GM12891 (cell line): ENCODE data around the gene FOXO3.

ENCODE experiments used
- DNase-seq: peaks from one replicate; pipeline ENCODE4 v3.0.0; 2011; ENCODE audit warnings: low spot score; ENCODE audit not compliant: insufficient read length
- FAIRE-seq: peaks from 2 replicates; lab custom pipeline; 2011; peaks lifted over from hg19 to GRCh38; lab: Jason Lieb, UNC
- PAX5 ChIP-seq: IDR thresholded peaks from 2 replicates; pipeline ENCODE4 v1.6.1; 2011; ENCODE audit warnings: low read length, moderate library complexity, mild to moderate bottlenecking; ENCODE audit not compliant: insufficient read depth, severe bottlenecking
- POLR2A ChIP-seq: IDR thresholded peaks from 2 replicates; pipeline ENCODE4 v1.6.1; 2011; ENCODE audit warnings: low read depth, low read length, control low read depth
- POLR2AphosphoS5 ChIP-seq: IDR thresholded peaks from 2 replicates; pipeline ENCODE4 v1.6.1; 2011; ENCODE audit warnings: low read depth, low read length, control low read depth
- POU2F2 ChIP-seq: IDR thresholded peaks from 2 replicates; pipeline ENCODE4 v1.6.1; 2011; ENCODE audit warnings: low read depth, mild to moderate bottlenecking, control low read depth, low read length, moderate library complexity
- SPI1 ChIP-seq: IDR thresholded peaks from 2 replicates; pipeline ENCODE4 v1.6.1; 2011; ENCODE audit warnings: low read depth, low read length, control low read depth
- TAF1 ChIP-seq: IDR thresholded peaks from 2 replicates; pipeline ENCODE4 v1.6.1; 2011; ENCODE audit warnings: low read depth, low read length, control low read depth

The FOXO3 gene

GRCh38 chr6:108627692-108628550, 67.2 kb downstream of the FOXO3 start:
- FAIRE-seq (no peak), DNase-seq (no peak)
- no peak for TF ChIP-seq POLR2AphosphoS5

GRCh38 chr6:108630050-108630714, 69.5 kb downstream of the FOXO3 start:
- DNase-seq: no peak
- no peak for FAIRE-seq
- TF ChIP-seq TAF1 (no peak), SPI1 (no peak), POLR2A (no peak), POLR2AphosphoS5 (no peak), POU2F2 (no peak), PAX5 (no peak)

GRCh38 chr6:108632441-108632840, 71.7 kb downstream of the FOXO3 start:
- DNase-seq: no peak
- FAIRE-seq: no peak
- TF ChIP-seq POLR2A: no peak
- no peak for TF ChIP-seq POU2F2
- no peak for TF ChIP-seq SPI1
- no peak for TF ChIP-seq PAX5
- no peak for TF ChIP-seq POLR2AphosphoS5
- TF ChIP-seq TAF1: no peak

- no peak for FAIRE-seq
- TF ChIP-seq TAF1 (no peak), POLR2AphosphoS5 (no peak), PAX5 (no peak), POLR2A (no peak), POU2F2 (no peak), SPI1 (no peak)
These were observed 72.7 kb downstream of the FOXO3 start for GRCh38 chr6:108633436-108633835.

GRCh38 chr6:108635505-108636226, 74.9 kb downstream of the FOXO3 start:
- no peak for DNase-seq
- no peak for TF ChIP-seq SPI1
- TF ChIP-seq POLR2A: no peak
- no peak for TF ChIP-seq POLR2AphosphoS5
- no peak for TF ChIP-seq TAF1
- no peak for TF ChIP-seq POU2F2
- no peak for TF ChIP-seq PAX5
- no peak for FAIRE-seq

More at GRCh38 chr6:108633436-108633835, 72.7 kb downstream of the FOXO3 start:
- no peak for DNase-seq

- DNase-seq (no peak), FAIRE-seq (no peak)
- no peak for TF ChIP-seq PAX5
- no peak for TF ChIP-seq POLR2A
- TF ChIP-seq POLR2AphosphoS5: no peak
- no peak for TF ChIP-seq TAF1
- TF ChIP-seq POU2F2: no peak
- TF ChIP-seq SPI1: no peak
These were observed 77.2 kb downstream of the FOXO3 start for GRCh38 chr6:108637963-108638362.

- no peak for FAIRE-seq
- DNase-seq: no peak
- TF ChIP-seq SPI1 (no peak), TAF1 (no peak), POLR2A (no peak), POLR2AphosphoS5 (no peak), PAX5 (no peak), POU2F2 (no peak)
These were observed 78.3 kb downstream of the FOXO3 start for GRCh38 chr6:108638993-108639392.

- DNase-seq: no peak
- FAIRE-seq: no peak
- TF ChIP-seq TAF1 (no peak), POLR2AphosphoS5 (no peak), POU2F2 (no peak), POLR2A (no peak), SPI1 (no peak), PAX5 (no peak)
These were observed 79.4 kb downstream of the FOXO3 start for GRCh38 chr6:108640104-108640503.

- TF ChIP-seq POU2F2 (no peak), PAX5 (no peak), POLR2A (no peak), SPI1 (no peak), POLR2AphosphoS5 (no peak)
- FAIRE-seq (no peak), DNase-seq (no peak)
These were observed 82.5 kb downstream of the FOXO3 start for GRCh38 chr6:108643184-108643583.

- TF ChIP-seq POLR2AphosphoS5: no peak
- no peak for TF ChIP-seq SPI1
- TF ChIP-seq POLR2A: no peak
- no peak for TF ChIP-seq TAF1
- no peak for TF ChIP-seq POU2F2
- TF ChIP-seq PAX5: no peak
- FAIRE-seq: no peak
These were observed 83.5 kb downstream of the FOXO3 start for GRCh38 chr6:108644252-108644651.

More at GRCh38 chr6:108644252-108644651, 83.5 kb downstream of the FOXO3 start:
- DNase-seq: no peak
